Epithelial cell of prostate (primary cell): ENCODE measurements around the gene AP3B1.

Experiments used
- DNase-seq: peaks from one replicate; pipeline ENCODE4 v3.0.0-alpha.2; 2011; ENCODE audit warnings: low read depth, low spot score
- H3K27ac ChIP-seq: fragments of 450-650 bp; 2 replicates; pipeline ENCODE4 v1.5.1; 2017; ENCODE audit warnings: mild to moderate bottlenecking

Gene AP3B1

GRCh38 chr5:78260771-78261170 lies 33.7 kb downstream of the AP3B1 start:
- H3K27ac ChIP-seq = peak overlapping the region; percentile 82
- DNase-seq = peak; percentile 85

- no peak overlapping the region for H3K27ac ChIP-seq
- no peak for DNase-seq
These were observed 41.3 kb downstream of the AP3B1 start for GRCh38 chr5:78253201-78253600.

DNA sequence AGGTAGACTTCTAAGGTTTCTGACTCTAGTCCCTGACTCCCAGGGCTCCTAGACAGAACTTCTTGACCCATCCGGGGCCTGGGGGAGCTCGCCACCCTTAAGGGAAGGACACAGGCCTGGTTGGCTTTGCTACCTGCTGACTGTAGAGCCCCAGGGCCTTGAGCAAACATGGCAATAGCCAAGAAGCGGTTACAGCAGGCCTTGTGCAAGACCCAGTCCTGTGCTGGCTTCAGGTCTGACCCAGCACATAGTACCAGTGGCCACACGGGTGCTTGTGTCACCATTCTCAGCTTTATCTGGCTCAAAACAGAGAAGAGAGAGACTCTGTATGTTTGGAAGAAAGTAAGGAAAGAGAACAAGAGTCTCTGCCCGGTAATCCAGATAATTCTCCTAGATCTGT lies 41.8 kb downstream of the AP3B1 start:
- no peak for DNase-seq
- H3K27ac ChIP-seq = no peak overlapping the region

- no peak for DNase-seq
- H3K27ac ChIP-seq = no peak overlapping the region
These were observed 42.7 kb downstream of the AP3B1 start for GRCh38 chr5:78251663-78252284.

- DNase-seq = no peak
- no peak overlapping the region for H3K27ac ChIP-seq
These were observed 49.4 kb downstream of the AP3B1 start for GRCh38 chr5:78245136-78245535.

GRCh38 chr5:78243639-78244038 lies 50.9 kb downstream of the AP3B1 start:
- H3K27ac ChIP-seq = no peak overlapping the region
- no peak for DNase-seq

DNA sequence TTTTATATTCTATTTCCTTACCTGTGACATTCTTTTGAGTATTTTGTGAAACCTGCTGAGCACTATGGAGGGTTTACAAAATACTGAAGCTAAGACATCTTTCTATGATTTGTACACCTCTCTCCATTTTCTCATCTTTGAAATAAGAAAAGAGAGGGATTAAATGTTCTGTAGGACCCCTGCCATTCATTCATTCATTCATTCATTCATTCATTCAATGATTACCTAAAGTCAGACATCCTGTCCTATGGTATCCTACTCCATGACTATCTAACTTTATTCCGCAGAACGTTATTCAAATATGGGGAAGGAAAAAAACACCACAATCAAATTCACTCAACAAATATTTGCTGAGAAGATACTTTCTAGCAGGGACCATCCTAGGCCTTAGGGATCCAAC lies 51.4 kb downstream of the AP3B1 start:
- no peak for DNase-seq
- no peak overlapping the region for H3K27ac ChIP-seq

DNA sequence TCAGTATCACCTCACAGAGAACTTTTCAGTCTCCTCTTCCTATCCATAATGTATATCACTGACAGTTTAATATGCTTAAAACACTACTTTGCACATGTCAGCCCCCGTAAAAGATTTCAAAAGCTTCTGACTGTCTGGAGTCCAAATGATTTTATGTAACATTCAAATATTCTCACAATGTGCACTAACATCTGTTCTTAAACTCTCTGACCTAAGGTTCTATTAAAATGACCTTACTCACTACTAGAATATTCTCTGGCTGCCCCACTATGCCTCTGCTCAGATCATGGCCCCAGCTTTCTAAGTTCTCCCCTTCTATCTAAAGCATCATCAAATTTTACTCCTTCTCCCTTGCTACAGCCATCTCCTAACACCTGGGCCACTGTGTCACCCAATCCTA lies 52.5 kb downstream of the AP3B1 start:
- H3K27ac ChIP-seq = no peak overlapping the region
- DNase-seq = no peak

DNA sequence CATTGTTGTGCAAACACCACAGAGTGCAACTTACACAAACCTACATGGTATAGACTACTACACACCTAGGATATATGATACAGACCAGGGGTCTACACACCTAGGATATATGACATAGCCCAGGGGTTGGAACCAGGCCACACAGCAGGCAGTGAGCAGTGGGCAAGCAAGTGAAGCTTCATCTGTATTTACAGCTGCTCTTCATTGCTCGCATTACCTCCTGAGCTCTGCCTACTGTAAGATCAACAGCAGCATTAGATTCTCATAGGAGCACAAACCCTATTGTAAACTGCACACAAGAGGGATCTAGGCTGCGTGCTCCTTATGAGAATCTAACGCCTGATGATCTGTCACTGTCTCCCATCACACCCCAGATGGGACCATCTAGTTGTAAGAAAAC lies 56.6 kb downstream of the AP3B1 start:
- DNase-seq = no peak
- no peak overlapping the region for H3K27ac ChIP-seq

GRCh38 chr5:78236046-78236445 lies 58.5 kb downstream of the AP3B1 start:
- no peak overlapping the region for H3K27ac ChIP-seq
- no peak for DNase-seq

DNA sequence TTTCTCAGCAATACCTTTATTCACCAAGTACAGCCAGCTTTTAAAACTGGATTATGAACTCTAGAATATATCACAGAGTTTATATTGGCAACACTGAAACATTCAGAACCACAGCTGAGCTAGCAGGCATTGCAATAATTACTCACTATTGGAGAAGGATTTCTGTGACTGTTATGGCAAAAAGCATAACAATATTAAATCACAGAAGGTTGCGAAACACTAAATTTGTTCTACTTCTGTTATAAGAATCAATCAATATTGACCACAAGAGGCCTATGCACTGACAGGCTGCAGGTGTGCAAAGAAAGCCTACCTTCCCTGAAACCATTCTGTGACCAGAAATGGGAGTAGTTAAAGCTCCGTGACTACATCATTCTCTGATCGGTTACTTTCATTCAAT lies 59.2 kb downstream of the AP3B1 start:
- DNase-seq = no peak

GRCh38 chr5:78234804-78235203 lies 59.7 kb downstream of the AP3B1 start:
- no peak for DNase-seq
- H3K27ac ChIP-seq = no peak overlapping the region

More for the DNA sequence above, 59.2 kb downstream of the AP3B1 start:
- no peak overlapping the region for H3K27ac ChIP-seq

DNA sequence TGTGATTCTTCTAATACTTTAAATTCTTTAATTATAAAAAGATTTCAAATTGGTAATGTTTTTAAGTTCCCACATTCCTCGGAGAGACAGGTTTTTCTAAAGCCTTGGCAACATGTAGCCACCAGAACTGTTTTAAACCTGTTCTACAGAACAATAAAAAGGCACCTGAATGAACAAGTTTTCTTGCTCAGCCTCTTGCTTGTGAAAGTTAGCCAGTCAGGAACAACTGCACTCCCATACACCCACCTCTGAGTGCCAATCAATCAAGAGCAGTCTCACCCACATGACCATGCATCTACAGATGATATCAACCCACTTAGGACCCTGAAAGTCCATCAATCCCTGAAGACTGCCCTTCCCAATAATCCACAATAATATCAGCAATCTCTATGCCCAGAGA lies 62.3 kb downstream of the AP3B1 start:
- no peak for DNase-seq
- H3K27ac ChIP-seq = no peak overlapping the region

DNA sequence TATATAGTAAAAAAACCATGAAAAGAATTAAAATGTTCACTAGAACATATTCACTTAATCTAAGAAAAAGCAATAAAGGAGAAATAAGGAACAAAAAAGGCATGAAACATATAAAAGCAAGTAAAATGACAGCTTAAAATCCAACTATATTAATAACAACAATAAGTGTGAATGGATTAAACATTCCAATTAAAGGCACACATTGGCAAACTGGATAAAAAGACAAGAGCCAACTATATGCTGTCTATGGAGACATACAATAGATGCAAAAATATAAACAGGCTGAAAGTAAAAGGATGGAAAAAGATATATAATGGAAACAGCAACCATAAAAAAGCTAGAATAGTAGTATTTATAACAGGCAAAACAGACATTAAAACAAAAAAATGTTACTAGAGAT lies 70.1 kb downstream of the AP3B1 start:
- no peak for DNase-seq
- H3K27ac ChIP-seq = no peak overlapping the region

- no peak for DNase-seq
- H3K27ac ChIP-seq = no peak overlapping the region
These were observed 72.5 kb downstream of the AP3B1 start for GRCh38 chr5:78221964-78222451.

- DNase-seq = no peak
- H3K27ac ChIP-seq = no peak overlapping the region
These were observed 73.0 kb downstream of the AP3B1 start for GRCh38 chr5:78221467-78221866.

DNA sequence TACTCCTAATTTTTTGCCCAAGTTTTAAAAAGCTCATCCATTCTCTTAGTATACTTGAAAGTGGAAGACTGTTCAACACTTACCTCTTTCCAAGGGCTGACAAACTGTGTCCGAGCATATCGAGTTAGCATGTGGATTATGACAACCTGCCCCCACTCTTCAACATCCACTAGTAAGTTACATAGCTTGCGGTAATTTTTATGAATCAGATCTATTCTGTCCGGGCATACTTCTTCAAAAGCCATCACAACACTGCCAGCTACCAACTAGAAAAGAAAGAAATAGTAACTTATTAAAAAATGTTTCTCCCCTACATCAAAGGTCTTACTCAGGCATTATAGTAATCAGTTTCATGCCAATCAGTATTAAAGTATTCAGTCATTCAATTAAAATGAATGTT lies 78.5 kb downstream of the AP3B1 start:
- DNase-seq = no peak
- no peak overlapping the region for H3K27ac ChIP-seq

GRCh38 chr5:78215565-78215964 lies 78.9 kb downstream of the AP3B1 start:
- no peak for DNase-seq
- no peak overlapping the region for H3K27ac ChIP-seq

DNA sequence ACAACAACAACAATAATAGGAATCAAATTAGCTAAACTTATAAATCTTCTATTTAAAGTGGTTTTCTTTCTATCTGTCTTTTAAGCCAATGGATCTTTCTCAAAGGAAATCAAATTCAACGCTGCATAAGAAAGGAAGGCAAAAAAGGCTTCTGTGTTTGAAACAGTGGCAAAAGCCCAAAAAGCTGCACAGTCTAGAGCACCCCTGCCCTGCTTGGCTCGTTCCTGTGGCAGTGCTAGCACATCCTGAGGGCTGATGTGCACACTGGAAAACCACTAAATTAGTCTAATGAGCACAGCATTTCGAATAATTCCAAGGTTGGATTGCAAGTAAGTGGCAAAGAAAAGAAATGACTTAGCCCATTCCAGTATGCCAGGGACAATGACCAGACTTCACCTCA lies 80.7 kb downstream of the AP3B1 start:
- no peak overlapping the region for H3K27ac ChIP-seq
- DNase-seq = no peak

GRCh38 chr5:78211052-78211451 lies 83.4 kb downstream of the AP3B1 start:
- no peak overlapping the region for H3K27ac ChIP-seq
- no peak for DNase-seq

DNA sequence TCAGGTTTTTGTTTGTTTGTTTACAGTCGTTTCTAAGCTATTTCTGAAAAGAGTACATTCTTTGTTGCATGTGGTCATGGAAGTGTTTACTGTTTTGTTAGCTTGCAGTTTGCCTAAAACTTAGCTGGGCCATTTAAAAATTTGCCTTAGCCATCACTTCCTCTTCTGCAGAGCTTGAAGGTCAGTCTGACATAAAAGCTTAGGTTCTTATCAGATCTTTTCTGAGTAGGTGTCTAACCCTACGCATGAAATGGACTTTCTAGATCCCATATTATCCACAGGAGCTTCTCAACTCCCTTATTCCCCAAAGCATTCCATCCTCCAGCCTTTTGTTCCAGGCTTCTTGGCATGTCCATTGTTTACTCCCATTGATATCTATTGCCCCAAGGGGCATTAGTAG lies 90.3 kb downstream of the AP3B1 start:
- no peak for DNase-seq
- H3K27ac ChIP-seq = no peak overlapping the region

DNA sequence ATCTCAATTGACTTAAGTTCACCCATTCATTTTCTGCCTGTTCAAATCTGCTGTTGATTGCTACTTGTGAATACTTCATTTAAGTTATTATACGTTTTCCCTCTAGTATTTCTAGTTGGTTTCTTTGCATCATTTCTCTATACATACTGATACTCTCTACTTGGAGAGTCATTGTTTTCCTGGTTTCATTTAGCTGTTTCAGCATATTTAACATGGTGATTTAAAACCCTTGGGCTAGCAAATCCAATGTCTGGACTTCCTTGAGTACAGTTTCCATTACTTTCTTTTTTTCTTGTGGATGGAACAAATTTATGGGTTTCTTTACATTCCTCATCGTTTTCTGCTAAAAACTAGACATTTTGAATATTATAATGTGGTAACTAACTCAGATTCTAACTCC lies 90.7 kb downstream of the AP3B1 start:
- no peak overlapping the region for H3K27ac ChIP-seq
- DNase-seq = no peak

- no peak for DNase-seq
- no peak overlapping the region for H3K27ac ChIP-seq
These were observed 104.1 kb downstream of the AP3B1 start for GRCh38 chr5:78190402-78190801.
